Common myeloid progenitor, CD34-positive (primary cell): ENCODE measurements around the gene LRRC39.

Experiments
- CTCF ChIA-PET: fragments of 350-600 bp; sonication (Branson Sonifier 250); formaldehyde crosslinking; loops from one replicate; lab custom pipeline; 2021; ENCODE audit warnings: antibody characterized with exemption; lab: Charles Lee
- POLR2A ChIA-PET: fragments of 350-600 bp; sonication (Branson Sonifier 250); formaldehyde crosslinking; loops from one replicate; lab custom pipeline; 2021; ENCODE audit warnings: antibody characterized with exemption; lab: Charles Lee
- DNase-seq, 3 donors: peaks; one replicate each; pipeline versions ENCODE4 v3.0.0 to v3.0.0-alpha.2; 2013
- H3K27ac ChIP-seq, 2 experiments: 1 replicate in 1 of 2; 2 replicates in 1 of 2; pipeline ENCODE4 v1.7.0; 2013; ENCODE audit warnings: inconsistent platforms in 2 of 2, low read length in 2 of 2, mild to moderate bottlenecking in 2 of 2, low read depth in 1 of 2, moderate library complexity in 1 of 2; ENCODE audit not compliant: severe bottlenecking in 2 of 2, insufficient read depth in 1 of 2, poor library complexity in 1 of 2
- H3K27me3 ChIP-seq, 5 experiments: replicated peaks in 2 of 5; 1 replicate in 3 of 5; 2 replicates in 2 of 5; pipeline versions ENCODE4 v1.6.1 to v1.7.0; 2013; ENCODE audit warnings: low read length in 4 of 5, mild to moderate bottlenecking in 2 of 5, moderate library complexity in 2 of 5, inconsistent platforms in 1 of 5; ENCODE audit not compliant: insufficient read depth in 5 of 5, control insufficient read depth in 4 of 5
- H3K36me3 ChIP-seq, 4 experiments: 1 replicate in 2 of 4; 2 replicates in 2 of 4; pipeline versions ENCODE4 v1.6.1 to v1.7.0; 2013; ENCODE audit warnings: low read length in 3 of 4, control low read depth in 1 of 4, mild to moderate bottlenecking in 1 of 4; ENCODE audit not compliant: control insufficient read depth in 4 of 4, insufficient read depth in 4 of 4
- H3K4me1 ChIP-seq, 4 experiments: 1 replicate in 3 of 4; 2 replicates in 1 of 4; pipeline versions ENCODE4 v1.6.1 to v1.7.1; 2013; ENCODE audit warnings: low read length in 3 of 4, mild to moderate bottlenecking in 3 of 4, control low read depth in 1 of 4, inconsistent platforms in 1 of 4, moderate library complexity in 1 of 4; ENCODE audit not compliant: control insufficient read depth in 4 of 4, insufficient read depth in 4 of 4; ENCODE audit errors: control extremely low read depth in 1 of 4
- H3K4me3 ChIP-seq, 7 experiments: 1 replicate in 4 of 7; 2 replicates in 3 of 7; pipeline versions ENCODE4 v1.5.1 to v1.7.0; 2013; ENCODE audit warnings: mild to moderate bottlenecking in 7 of 7, low read length in 6 of 7, moderate library complexity in 6 of 7, inconsistent platforms in 2 of 7, low read depth in 2 of 7, control low read depth in 1 of 7; ENCODE audit not compliant: insufficient read depth in 4 of 7, control insufficient read depth in 1 of 7; ENCODE audit errors: extremely low read depth in 1 of 7
- H3K9me3 ChIP-seq, 5 experiments: 1 replicate in 4 of 5; 2 replicates in 1 of 5; pipeline versions ENCODE4 v1.6.1 to v1.7.1; 2013; ENCODE audit warnings: low read length in 4 of 5, mild to moderate bottlenecking in 2 of 5, inconsistent platforms in 1 of 5, low read depth in 1 of 5, moderate library complexity in 1 of 5; ENCODE audit not compliant: control insufficient read depth in 4 of 5, insufficient read depth in 2 of 5; ENCODE audit errors: control extremely low read depth in 1 of 5
- WGBS: methylation state at CpG from one replicate; pipeline ENCODE4 v1.1.5; 2013; ENCODE audit not compliant: insufficient coverage; 5-methylcytosine and 5-hydroxymethylcytosine counted together

Gene LRRC39

GRCh38 chr1:100187912-100188311, 9.9 kb upstream of the LRRC39 start:
- peaks cover 0 to 4% (median 3%) of the 10 kb centered on the region in 4 experiments for H3K36me3 ChIP-seq
- no peaks in the 10 kb centered on the region for H3K27me3 ChIP-seq
- H3K4me3 ChIP-seq = no peak overlapping the region
- no peak for DNase-seq
- WGBS = 80% methylated on average over 1 of the region's 3 CpGs
- H3K9me3 ChIP-seq = peaks cover 0 to 3% (median 0%) of the 10 kb centered on the region in 5 experiments
- ChIA-PET CTCF (no interaction called here), POLR2A (no interaction called here)
- H3K27ac ChIP-seq = no peak overlapping the region
- H3K4me1 ChIP-seq = no peaks in the 10 kb centered on the region

GRCh38 chr1:100184536-100184935, 6.5 kb upstream of the LRRC39 start:
- H3K36me3 ChIP-seq = peaks cover 0 to 3% (median 0%) of the 10 kb centered on the region in 4 experiments
- WGBS = no CpG with 5 or more reads among the region's 1 CpG
- DNase-seq = peak; percentile 1 to 64 (median 53)
- H3K4me3 ChIP-seq = no peak overlapping the region
- ChIA-PET CTCF (no interaction called here), POLR2A (no interaction called here)
- no peaks in the 10 kb centered on the region for H3K27me3 ChIP-seq
- H3K4me1 ChIP-seq = no peaks in the 10 kb centered on the region
- no peak overlapping the region for H3K27ac ChIP-seq
- peaks cover 0 to 3% (median 0%) of the 10 kb centered on the region in 5 experiments for H3K9me3 ChIP-seq

DNA sequence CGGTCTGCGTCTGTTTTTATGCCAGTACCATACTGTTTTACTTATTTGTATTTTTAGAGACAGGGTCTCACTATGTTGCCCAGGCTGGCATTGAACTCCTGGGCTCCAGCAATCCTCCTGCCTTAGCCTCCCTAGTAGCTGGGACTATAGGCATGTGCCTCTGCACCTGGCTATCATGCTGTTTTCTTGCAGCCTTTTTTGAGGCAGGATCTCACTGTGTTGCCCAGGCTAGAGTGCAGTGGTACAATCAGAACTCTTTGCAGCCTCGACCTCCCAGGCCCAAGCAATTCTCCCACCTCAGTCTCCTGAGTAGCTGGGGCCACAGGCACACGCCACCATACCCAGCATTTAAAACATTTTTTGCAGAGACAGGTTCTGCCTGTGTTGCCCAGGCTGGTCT, 5.3 kb upstream of the LRRC39 start:
- Histone ChIP-seq H3K27me3 (no peaks in the 10 kb centered on the region), H3K9me3 (peaks cover 0 to 3% (median 0%) of the 10 kb centered on the region in 5 experiments), H3K27ac (no peak overlapping the region), H3K4me3 (no peak overlapping the region), H3K36me3 (no peaks in the 10 kb centered on the region), H3K4me1 (no peaks in the 10 kb centered on the region)
- no peak for DNase-seq
- 100% methylated on average over 1 of the region's 4 CpGs for WGBS
- ChIA-PET POLR2A (no interaction called here), CTCF (interaction anchor here (0.7 to 0.9 kb wide), 2 partner anchors 18 to 818 kb away, joined by 3 read pairs; no protein-coding TSS in a partner anchor)

- POLR2A ChIA-PET = no interaction called here
- Histone ChIP-seq H3K36me3 (no peaks in the 10 kb centered on the region), H3K27ac (no peak overlapping the region), H3K4me1 (no peaks in the 10 kb centered on the region), H3K9me3 (no peaks in the 10 kb centered on the region), H3K4me3 (no peak overlapping the region), H3K27me3 (no peaks in the 10 kb centered on the region)
- CTCF ChIA-PET = no interaction called here
- DNase-seq = no peak
- no CpG with 5 or more reads among the region's 4 CpGs for WGBS
Observed at GRCh38 chr1:100177295-100178041, 588 bp downstream of the LRRC39 start.

DNA sequence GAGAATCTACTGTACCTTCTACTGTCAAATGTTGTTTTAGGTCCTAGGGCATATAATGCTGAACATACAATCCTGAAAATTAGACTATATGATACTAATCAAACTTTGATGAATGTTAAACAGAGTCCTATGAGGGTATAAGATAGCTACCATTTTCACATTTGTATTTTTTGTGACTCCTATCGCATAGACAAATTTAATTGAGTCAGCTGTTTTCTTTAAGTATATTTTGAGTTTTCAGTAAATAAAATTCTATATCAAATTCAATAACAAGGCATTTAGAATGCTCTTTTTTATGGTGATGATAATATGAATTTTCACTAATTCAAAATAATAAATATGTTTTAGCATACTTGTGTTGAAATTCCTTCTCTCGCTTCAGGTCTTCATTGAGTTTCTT, 10.0 kb downstream of the LRRC39 start:
- ChIA-PET POLR2A (no interaction called here), CTCF (no interaction called here)

GRCh38 chr1:100164702-100165101, 13.4 kb downstream of the LRRC39 start:
- Histone ChIP-seq H3K9me3 (peaks cover 0 to 1% (median 0%) of the 10 kb centered on the region in 5 experiments), H3K4me1 (no peaks in the 10 kb centered on the region), H3K27ac (no peak overlapping the region), H3K27me3 (no peaks in the 10 kb centered on the region), H3K36me3 (no peaks in the 10 kb centered on the region), H3K4me3 (no peak overlapping the region)
- ChIA-PET POLR2A (no interaction called here), CTCF (interaction anchor here (1.2 kb wide), 1 partner anchor 18 kb away, joined by 3 read pairs; no protein-coding TSS in a partner anchor)
- 90% methylated on average over 3 of the region's 5 CpGs for WGBS
- no peak for DNase-seq

More for the DNA sequence above, 10.0 kb downstream of the LRRC39 start:
- Histone ChIP-seq H3K27ac (no peak overlapping the region), H3K36me3 (no peaks in the 10 kb centered on the region), H3K9me3 (peaks cover 0 to 1% (median 0%) of the 10 kb centered on the region in 5 experiments), H3K4me1 (no peaks in the 10 kb centered on the region), H3K4me3 (no peak overlapping the region), H3K27me3 (no peaks in the 10 kb centered on the region)
- DNase-seq = no peak
- WGBS = no CpG with 5 or more reads among the region's 2 CpGs

- Histone ChIP-seq H3K9me3 (peaks cover 0 to 1% (median 0%) of the 10 kb centered on the region in 5 experiments), H3K4me1 (no peaks in the 10 kb centered on the region), H3K27ac (no peak overlapping the region), H3K27me3 (no peaks in the 10 kb centered on the region), H3K4me3 (no peak overlapping the region), H3K36me3 (no peaks in the 10 kb centered on the region)
- 100% methylated on average over 1 of the region's 2 CpGs for WGBS
- ChIA-PET POLR2A (no interaction called here), CTCF (interaction anchor here (0.7 kb wide), 1 partner anchor 15 kb away, joined by 3 read pairs; no protein-coding TSS in a partner anchor)
- no peak for DNase-seq
Observed at GRCh38 chr1:100164216-100164615, 13.8 kb downstream of the LRRC39 start.
